Keratinocyte (primary cell): Measurements from ENCODE around the gene BTRC. TPM values are rescaled to one million over a fixed set of nuclear protein-coding genes. Genes with fewer than 3 reads are reported as not detected.

Experiments used
- DNase-seq: peaks from one replicate; pipeline ENCODE4 v3.0.0-alpha.2; 2011; ENCODE audit warnings: low read depth, missing footprints, low spot score
- FAIRE-seq: peaks from 2 replicates; lab custom pipeline; 2011; peaks lifted over from hg19 to GRCh38; lab: Jason Lieb, UNC
- H2AFZ ChIP-seq: 2 replicates; pipeline ENCODE4 v1.6.0; 2012; ENCODE audit warnings: low read length, control low read depth, inconsistent platforms; ENCODE audit not compliant: control insufficient read depth
- H3K27ac ChIP-seq: 2 replicates; pipeline ENCODE4 v1.5.1; 2011; ENCODE audit warnings: low read length; ENCODE audit not compliant: control insufficient read depth, insufficient read depth
- H3K27me3 ChIP-seq: 3 replicates; pipeline ENCODE4 v1.6.0; 2011; ENCODE audit warnings: low read length; ENCODE audit not compliant: control insufficient read depth, insufficient read depth; ENCODE audit errors: extremely low read depth
- H3K36me3 ChIP-seq, 2 experiments: 2 replicates in 1 of 2; 3 replicates in 1 of 2; pipeline ENCODE4 v1.5.1; 2011; ENCODE audit warnings: low read length in 2 of 2, mild to moderate bottlenecking in 1 of 2; ENCODE audit not compliant: control insufficient read depth in 2 of 2, insufficient read depth in 2 of 2; ENCODE audit errors: extremely low read depth in 1 of 2
- H3K4me1 ChIP-seq: 3 replicates; pipeline ENCODE4 v1.5.1; 2011; ENCODE audit warnings: low read length; ENCODE audit not compliant: control insufficient read depth, insufficient read depth; ENCODE audit errors: extremely low read depth
- H3K4me2 ChIP-seq: 3 replicates; pipeline ENCODE4 v1.6.0; 2011; ENCODE audit warnings: low read depth, low read length; ENCODE audit not compliant: control insufficient read depth, insufficient read depth; ENCODE audit errors: extremely low read depth
- H3K4me3 ChIP-seq, 3 experiments: fragments of 200-600 bp in 1 of 3; sonication (generic) in 1 of 3; 2 replicates in 2 of 3; 3 replicates in 1 of 3; pipeline ENCODE4 v1.5.1; 2011 to 2016; ENCODE audit warnings: low read length in 3 of 3, mild to moderate bottlenecking in 3 of 3, control low read depth in 2 of 3, inconsistent platforms in 1 of 3, low read depth in 1 of 3, mixed read lengths in 1 of 3, mixed run types in 1 of 3, moderate library complexity in 1 of 3; ENCODE audit not compliant: control insufficient read depth in 2 of 3, insufficient read depth in 2 of 3; ENCODE audit errors: extremely low read depth in 1 of 3
- H3K79me2 ChIP-seq: 2 replicates; pipeline ENCODE4 v1.6.0; 2012; ENCODE audit warnings: low read length; ENCODE audit not compliant: control insufficient read depth, insufficient read depth
- H3K9ac ChIP-seq: 3 replicates; pipeline ENCODE4 v1.6.0; 2011; ENCODE audit warnings: low read length; ENCODE audit not compliant: control insufficient read depth, insufficient read depth; ENCODE audit errors: extremely low read depth
- H3K9me1 ChIP-seq: 3 replicates; pipeline ENCODE4 v1.6.0; 2011; ENCODE audit warnings: low read length; ENCODE audit not compliant: control insufficient read depth, insufficient read depth; ENCODE audit errors: extremely low read depth
- H3K9me3 ChIP-seq: 2 replicates; pipeline ENCODE4 v1.5.1; 2012; ENCODE audit warnings: low read depth, low read length; ENCODE audit not compliant: control insufficient read depth
- H4K20me1 ChIP-seq: 3 replicates; pipeline ENCODE4 v1.6.0; 2011; ENCODE audit warnings: low read length; ENCODE audit not compliant: control insufficient read depth, insufficient read depth; ENCODE audit errors: extremely low read depth
- CTCF ChIP-seq, 3 experiments: IDR thresholded peaks in 1 of 3; conservative IDR thresholded peaks in 1 of 3; optimal IDR thresholded peaks in 1 of 3; 2 replicates in 2 of 3; 3 replicates in 1 of 3; pipeline versions ENCODE3 to v1.5.1; 2011; ENCODE audit warnings: low read length in 3 of 3, mild to moderate bottlenecking in 3 of 3, moderate library complexity in 2 of 3, control low read depth in 1 of 3, inconsistent platforms in 1 of 3; ENCODE audit not compliant: insufficient read depth in 2 of 3; ENCODE audit errors: extremely low read depth in 1 of 3
- EZH2 ChIP-seq: IDR thresholded peaks from one replicate; pipeline ENCODE4 v1.6.1; 2012; ENCODE audit warnings: inconsistent platforms, mild to moderate bottlenecking, low read length, moderate library complexity
- dilution Hi-C: fragments of 300-500 bp; cut with MboI; formaldehyde crosslinking; loops from one replicate; pipeline ENCODE4 v1.7.0; 2020; ENCODE audit warnings: low sequenced_read_pairs; ENCODE audit not compliant: extremely low pct_ligation_motif_present
- polyA plus RNA-seq, 5 experiments: library from polyadenylated mRNA; depleted of rRNA in 3 of 5; stranded (reverse) in 3 of 5; stranded (forward) in 1 of 5; unstranded in 1 of 5; fragments of >200 nt; gene quantifications; 1 replicate in 1 of 5; 2 replicates in 3 of 5; 3 replicates in 1 of 5; pipeline versions ENCODE4 v1.2.1 to v1.2.3, GENCODE V29; 2011 to 2012; ENCODE audit warnings: missing spikeins in 2 of 5, low read depth in 1 of 5, low replicate concordance in 1 of 5

Gene BTRC
- polyA plus RNA-seq, 1 donor (not counting 4 experiments of a cell fraction or from before 2014, with no cell fraction given) = 21.7 TPM

- H3K4me1 ChIP-seq = no peaks in the 10 kb centered on the region
- no peak for FAIRE-seq
- no peak overlapping the region for H2AFZ ChIP-seq
- H3K36me3 ChIP-seq = no peaks in the 10 kb centered on the region
- no peaks in the 10 kb centered on the region for H3K27me3 ChIP-seq
- no peak overlapping the region for H3K4me2 ChIP-seq
- DNase-seq = no peak
- no peaks in the 10 kb centered on the region for H3K79me2 ChIP-seq
- H3K9me1 ChIP-seq = peaks cover 2% of the 10 kb centered on the region
- dilution Hi-C loops = no loop called here
- no peaks in the 10 kb centered on the region for H4K20me1 ChIP-seq
- H3K4me3 ChIP-seq = no peak overlapping the region
- no peak overlapping the region for H3K27ac ChIP-seq
- no peaks in the 10 kb centered on the region for H3K9me3 ChIP-seq
- TF ChIP-seq EZH2 = no peak
- TF ChIP-seq CTCF (optimal IDR thresholded peaks at IDR 0.05 in 1 of 3, IDR thresholded peaks at IDR 0.05 in 1 of 3, conservative IDR thresholded peaks at IDR 0.05 in 1 of 3; ENCODE audit: extremely low read depth in 1 of 3, insufficient read depth in 2 of 3, low read length in 3 of 3) = no peak
- no peak overlapping the region for H3K9ac ChIP-seq
These were observed 175.2 kb downstream of the BTRC start for GRCh38 chr10:101529207-101529606.

GRCh38 chr10:101529725-101530553 lies 176.0 kb downstream of the BTRC start:
- DNase-seq (no peak), FAIRE-seq (no peak)
- H3K27ac ChIP-seq = no peak overlapping the region
- dilution Hi-C loops = no loop called here
- no peak overlapping the region for H3K4me3 ChIP-seq
- no peaks in the 10 kb centered on the region for H3K79me2 ChIP-seq
- no peak overlapping the region for H3K4me2 ChIP-seq
- no peaks in the 10 kb centered on the region for H3K9me3 ChIP-seq
- no peaks in the 10 kb centered on the region for H3K27me3 ChIP-seq
- no peak overlapping the region for H3K9ac ChIP-seq
- no peaks in the 10 kb centered on the region for H3K4me1 ChIP-seq
- H2AFZ ChIP-seq = no peak overlapping the region
- H4K20me1 ChIP-seq = no peaks in the 10 kb centered on the region
- TF ChIP-seq CTCF (optimal IDR thresholded peaks at IDR 0.05 in 1 of 3, IDR thresholded peaks at IDR 0.05 in 1 of 3, conservative IDR thresholded peaks at IDR 0.05 in 1 of 3; ENCODE audit: extremely low read depth in 1 of 3, insufficient read depth in 2 of 3, low read length in 3 of 3) = no peak
- no peak for TF ChIP-seq EZH2
- peaks cover 2% of the 10 kb centered on the region for H3K9me1 ChIP-seq
- H3K36me3 ChIP-seq = peaks cover 0 to 3% of the 10 kb centered on the region in 2 experiments
